GM20431 (cell line): ENCODE data around the gene DOCK8.

Experiments
- in situ Hi-C: fragments of 300-500 bp; cut with MseI, MboI; formaldehyde crosslinking; loops from one replicate; pipeline ENCODE4 v1.15.0; 2020; ENCODE audit warnings: low sequenced_read_pairs; ENCODE audit not compliant: unreplicated experiment

DOCK8 gene

DNA sequence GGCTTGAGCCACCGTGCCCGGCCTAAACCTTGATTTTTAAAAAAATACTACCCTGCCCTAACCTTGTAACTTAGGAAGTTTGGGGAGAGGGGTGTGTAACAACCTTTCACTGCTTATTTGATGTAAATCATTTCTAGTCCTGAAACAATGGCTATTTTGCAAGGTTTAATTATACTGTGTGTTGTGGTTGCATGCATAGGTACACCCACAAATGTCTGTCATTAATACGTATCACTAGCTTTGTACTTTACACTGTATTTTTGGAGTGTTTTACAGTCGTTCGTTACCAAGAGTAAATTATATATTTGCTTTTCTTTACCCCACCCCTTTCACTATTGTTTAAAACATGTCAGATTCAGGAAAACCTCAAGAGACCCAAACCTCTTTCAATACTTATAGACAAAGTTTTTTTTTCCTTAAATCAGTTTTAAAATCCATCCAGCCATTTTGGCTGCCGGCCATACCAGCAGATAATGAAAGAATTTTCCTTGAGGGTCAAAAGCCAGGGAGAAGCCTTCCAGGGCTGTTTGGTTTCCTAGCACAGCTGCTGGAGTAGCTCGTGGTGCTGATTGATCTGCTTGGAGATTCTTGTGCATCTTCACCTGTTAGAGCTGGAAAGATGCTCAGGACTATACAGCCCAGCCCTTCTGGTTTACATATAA, 50.7 kb downstream of the DOCK8 start:
- in situ Hi-C loops: no loop called here

- in situ Hi-C loops: no loop called here
Measured at GRCh38 chr9:266228-266627, 51.6 kb downstream of the DOCK8 start.

GRCh38 chr9:268616-269015, 54.0 kb downstream of the DOCK8 start:
- in situ Hi-C loops: no loop called here

- in situ Hi-C loops: no loop called here
Measured at GRCh38 chr9:269081-269711, 54.5 kb downstream of the DOCK8 start.

GRCh38 chr9:270657-271237, 56.1 kb downstream of the DOCK8 start:
- in situ Hi-C loops: no loop called here

- in situ Hi-C loops: no loop called here
Measured at GRCh38 chr9:272251-273213, 57.9 kb downstream of the DOCK8 start.

GRCh38 chr9:274406-274805, 59.7 kb downstream of the DOCK8 start:
- in situ Hi-C loops: no loop called here

DNA sequence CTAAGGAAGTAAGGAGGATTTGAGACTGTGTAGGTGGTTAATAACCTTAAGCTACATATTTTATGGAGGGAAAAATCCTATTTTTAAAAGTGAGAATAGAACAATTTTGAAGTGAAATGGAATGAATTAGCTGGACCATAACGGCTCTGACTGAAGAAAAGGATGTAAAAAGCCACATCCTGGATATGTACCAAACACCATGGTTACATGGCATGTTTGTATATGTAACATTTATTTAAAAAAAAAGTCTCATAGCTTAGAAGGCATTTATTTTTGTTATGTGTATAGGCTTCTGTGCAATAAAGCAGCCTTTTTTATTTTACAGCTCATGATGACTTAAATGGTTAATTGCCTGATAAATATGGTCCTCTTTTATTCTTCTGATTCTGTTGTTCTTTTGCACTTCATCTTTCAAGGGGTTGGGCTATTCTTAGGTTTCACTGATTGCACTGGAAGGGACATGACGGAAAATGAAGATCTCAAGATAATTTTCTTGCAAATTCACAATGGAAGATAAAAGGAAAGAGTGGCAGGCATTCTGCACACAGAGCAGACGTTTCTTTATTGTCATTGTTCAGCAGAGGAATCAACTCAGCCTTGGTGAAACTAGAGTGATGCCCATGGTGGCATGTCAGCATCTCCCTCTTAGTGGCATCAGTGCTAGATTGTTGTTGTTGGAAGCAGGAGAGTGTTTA, 63.1 kb downstream of the DOCK8 start:
- in situ Hi-C loops: no loop called here

- in situ Hi-C loops: no loop called here
Measured at GRCh38 chr9:278651-279050, 64.0 kb downstream of the DOCK8 start.

- in situ Hi-C loops: no loop called here
Measured at GRCh38 chr9:279674-280073, 65.0 kb downstream of the DOCK8 start.

DNA sequence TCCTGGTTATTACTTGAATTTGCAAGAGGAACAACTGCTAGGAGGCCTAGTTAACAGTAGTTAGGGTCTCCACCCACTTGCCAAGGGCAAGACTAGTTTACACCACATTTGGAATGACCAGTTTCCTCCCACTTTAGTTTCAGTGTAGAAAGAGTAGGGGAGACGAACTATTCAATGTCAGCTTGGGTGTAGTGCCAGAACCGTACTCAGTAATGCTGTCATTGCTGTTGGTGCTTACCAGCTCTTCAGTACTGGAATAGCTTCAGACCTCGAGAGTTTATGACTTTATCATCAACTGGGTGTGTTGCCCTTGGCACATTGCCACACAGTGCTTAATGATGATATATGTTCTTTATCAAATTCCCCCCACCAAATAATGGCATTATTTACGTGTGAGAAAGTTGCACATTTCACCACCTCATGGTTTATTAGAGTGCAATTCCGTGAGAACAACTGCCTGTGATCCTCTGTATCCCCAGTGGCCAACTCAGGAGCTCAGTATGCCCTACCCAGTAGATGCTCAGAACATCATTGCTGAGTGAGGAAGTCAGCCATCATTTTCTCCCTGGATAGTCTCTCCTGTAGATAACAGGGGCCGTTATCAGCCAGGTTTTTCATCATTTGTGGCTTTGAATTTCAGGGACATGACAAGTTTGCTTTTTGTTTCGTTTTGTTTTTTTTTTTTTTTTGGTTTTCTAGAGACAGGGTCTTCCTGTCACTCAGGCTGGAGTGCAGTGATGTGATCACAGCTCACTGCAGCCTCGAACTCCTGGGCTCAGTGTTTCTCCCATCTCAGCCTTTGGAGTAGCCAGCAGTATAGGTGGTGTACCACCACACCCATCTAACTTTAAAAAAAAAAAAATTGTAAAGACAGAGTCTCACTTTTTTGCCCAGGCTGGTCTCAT, 67.3 kb downstream of the DOCK8 start:
- in situ Hi-C loops: no loop called here

- in situ Hi-C loops: no loop called here
Measured at GRCh38 chr9:286071-286740, 71.5 kb downstream of the DOCK8 start.

DNA sequence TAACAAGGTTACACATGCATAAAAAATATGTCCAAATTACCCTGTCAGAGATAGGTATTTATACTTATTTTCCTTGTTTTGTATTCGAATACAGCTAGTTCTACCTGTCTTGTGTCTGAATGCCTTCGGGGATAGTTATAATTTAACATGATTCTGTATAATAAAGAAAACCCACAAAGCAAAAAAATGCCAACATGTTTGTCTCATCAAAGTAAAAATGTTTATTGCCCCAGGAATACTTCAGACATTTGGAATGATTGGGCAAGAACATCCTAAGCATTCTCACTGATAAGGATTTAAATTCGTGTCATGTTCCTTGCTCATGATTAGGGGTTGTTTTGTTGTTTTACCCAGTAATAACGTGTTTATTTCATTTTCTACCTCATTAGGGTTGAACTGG, 74.5 kb downstream of the DOCK8 start:
- in situ Hi-C loops: no loop called here

GRCh38 chr9:292915-293314, 78.2 kb downstream of the DOCK8 start:
- in situ Hi-C loops: no loop called here

DNA sequence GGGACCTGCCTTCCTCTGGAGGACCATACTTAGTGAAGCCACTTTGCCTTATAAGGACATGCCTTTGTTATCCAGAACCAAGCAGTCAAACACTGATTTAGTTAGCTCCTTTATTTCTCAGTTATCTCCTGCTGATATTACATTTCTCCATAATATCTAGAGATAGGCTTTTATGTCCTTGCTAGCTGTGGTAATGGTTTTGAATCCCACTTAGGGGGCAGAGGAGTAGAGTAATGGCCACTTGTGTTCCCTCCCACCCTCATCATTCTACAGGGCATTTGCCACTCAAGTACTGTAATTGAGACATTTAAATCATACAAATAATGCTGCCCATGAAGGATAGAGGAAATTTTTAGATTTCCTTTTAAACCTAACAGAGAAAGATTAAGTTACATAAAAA, 80.9 kb downstream of the DOCK8 start:
- in situ Hi-C loops: no loop called here

- in situ Hi-C loops: no loop called here
Measured at GRCh38 chr9:296411-296810, 81.7 kb downstream of the DOCK8 start.

GRCh38 chr9:297104-297972, 82.7 kb downstream of the DOCK8 start:
- in situ Hi-C loops: no loop called here

DNA sequence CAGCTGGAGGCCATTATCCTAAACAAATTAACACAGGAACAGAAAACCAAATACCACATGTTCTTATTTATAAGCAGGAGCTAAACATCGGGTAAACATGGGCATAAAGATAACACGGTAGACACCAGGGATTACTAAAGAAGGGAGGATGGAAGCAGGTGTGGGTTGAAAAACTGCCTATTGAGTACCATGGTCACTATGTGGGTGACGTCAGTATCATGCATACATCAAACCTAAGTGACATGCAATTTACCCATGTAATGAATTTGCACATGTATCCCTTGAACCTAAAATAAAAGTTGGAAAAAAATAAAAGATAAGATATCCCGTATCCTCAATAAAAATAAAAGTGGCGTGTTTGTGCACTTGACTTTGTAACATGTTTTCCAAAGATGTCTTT, 88.8 kb downstream of the DOCK8 start:
- in situ Hi-C loops: no loop called here
